ENCODE data around the gene TWF1. TPM values are rescaled to one million over a fixed set of nuclear protein-coding genes. Genes with fewer than 3 reads are reported as not detected.

TWF1 gene
- polyA plus RNA-seq, 3 donors = 9.9 to 20.7 (median 13.7) TPM

- no peak overlapping the region for H3K27ac Mint-ChIP-seq
- H3K79me2 ChIP-seq (ENCODE audit: insufficient read depth, low read length) = peaks cover 61% of the 10 kb centered on the region
Observed at GRCh38 chr12:43763769-43764168, 42.3 kb downstream of the TWF1 start.

GRCh38 chr12:43762596-43762995 is 43.5 kb downstream of the TWF1 start:
- Mint-ChIP-seq H3K4me1 (peaks cover 42% of the 10 kb centered on the region), H3K4me3 (no peak overlapping the region), H3K27ac (no peak overlapping the region), H3K27me3 (ENCODE audit: low read depth in 3 of 3) (peaks cover 0 to 4% (median 0%) of the 10 kb centered on the region in 3 donors), H3K9me3 (no peaks in the 10 kb centered on the region), H3K36me3 (peaks cover 8 to 10% of the 10 kb centered on the region in 2 donors)
- Histone ChIP-seq H3K27ac (ENCODE audit: low read depth in 1 of 2, low read length in 2 of 2) (peak overlapping the region in 1 of 2 donors; percentile 17), H3K36me3 (replicated peaks in 1 of 2; ENCODE audit: control insufficient read depth in 1 of 2, insufficient read depth in 2 of 2, low read length in 2 of 2) (peaks cover 0 to 37% of the 10 kb centered on the region in 2 donors), H3K4me1 (ENCODE audit: control insufficient read depth in 1 of 2, insufficient read depth in 2 of 2, low read length in 2 of 2) (peaks cover 31 to 44% of the 10 kb centered on the region in 2 donors), H4K20me1 (ENCODE audit: insufficient read depth, low read length) (peaks cover 37% of the 10 kb centered on the region), H3K4me3 (replicated peaks in 1 of 3; ENCODE audit: low read depth in 2 of 3, low read length in 3 of 3) (no peak overlapping the region), H3K9me3 (replicated peaks in 1 of 2; ENCODE audit: control insufficient read depth in 1 of 2, insufficient read depth in 1 of 2, low read length in 2 of 2) (no peaks in the 10 kb centered on the region), H2AFZ (ENCODE audit: insufficient read depth, low read depth, low read length, poor library complexity, severe bottlenecking) (no peak overlapping the region), H3K4me2 (replicated peaks; ENCODE audit: extremely low read depth, low read length, poor library complexity, severe bottlenecking) (no peak overlapping the region), H3K9ac (ENCODE audit: insufficient read depth, low read length, poor library complexity, severe bottlenecking) (no peak overlapping the region), H3K79me2 (ENCODE audit: insufficient read depth, low read length) (peaks cover 70% of the 10 kb centered on the region), H3K27me3 (ENCODE audit: control insufficient read depth in 2 of 2, insufficient read depth in 2 of 2, low read length in 2 of 2) (no peaks in the 10 kb centered on the region)
- DNase-seq = no peak
- intact Hi-C loops (cut with micrococcal nuclease) = no loop called here
- no peak for TF ChIP-seq CTCF (IDR thresholded peaks at IDR 0.05)

More at GRCh38 chr12:43763769-43764168, 42.3 kb downstream of the TWF1 start:
- Histone ChIP-seq H3K4me3 (replicated peaks in 1 of 3; ENCODE audit: low read depth in 2 of 3, low read length in 3 of 3) (no peak overlapping the region), H3K27ac (ENCODE audit: low read depth in 1 of 2, low read length in 2 of 2) (no peak overlapping the region), H4K20me1 (ENCODE audit: insufficient read depth, low read length) (peaks cover 41% of the 10 kb centered on the region), H2AFZ (ENCODE audit: insufficient read depth, low read depth, low read length, poor library complexity, severe bottlenecking) (no peak overlapping the region), H3K9ac (ENCODE audit: insufficient read depth, low read length, poor library complexity, severe bottlenecking) (no peak overlapping the region), H3K9me3 (replicated peaks in 1 of 2; ENCODE audit: control insufficient read depth in 1 of 2, insufficient read depth in 1 of 2, low read length in 2 of 2) (no peaks in the 10 kb centered on the region), H3K4me2 (replicated peaks; ENCODE audit: extremely low read depth, low read length, poor library complexity, severe bottlenecking) (no peak overlapping the region), H3K36me3 (replicated peaks in 1 of 2; ENCODE audit: control insufficient read depth in 1 of 2, insufficient read depth in 2 of 2, low read length in 2 of 2) (peaks cover 7 to 49% of the 10 kb centered on the region in 2 donors), H3K27me3 (ENCODE audit: control insufficient read depth in 2 of 2, insufficient read depth in 2 of 2, low read length in 2 of 2) (no peaks in the 10 kb centered on the region), H3K4me1 (ENCODE audit: control insufficient read depth in 1 of 2, insufficient read depth in 2 of 2, low read length in 2 of 2) (peaks cover 22 to 36% of the 10 kb centered on the region in 2 donors)
- H3K27me3 Mint-ChIP-seq (ENCODE audit: low read depth in 3 of 3) = no peaks in the 10 kb centered on the region
- H3K4me1 Mint-ChIP-seq = peaks cover 35% of the 10 kb centered on the region
- TF ChIP-seq CTCF (IDR thresholded peaks at IDR 0.05) = no peak
- intact Hi-C loops (cut with micrococcal nuclease) = no loop called here
- H3K9me3 Mint-ChIP-seq = no peaks in the 10 kb centered on the region
- DNase-seq = no peak
- peaks cover 10 to 13% of the 10 kb centered on the region in 2 donors for H3K36me3 Mint-ChIP-seq
- no peak overlapping the region for H3K4me3 Mint-ChIP-seq

Data from CD14-positive monocyte (primary cell).